ENCODE data around the gene TGIF1. TPM values are rescaled to one million over a fixed set of nuclear protein-coding genes. Genes with fewer than 3 reads are reported as not detected.

The TGIF1 gene
- 63.9 and 96.2 TPM in 2 replicates for total RNA-seq

DNA sequence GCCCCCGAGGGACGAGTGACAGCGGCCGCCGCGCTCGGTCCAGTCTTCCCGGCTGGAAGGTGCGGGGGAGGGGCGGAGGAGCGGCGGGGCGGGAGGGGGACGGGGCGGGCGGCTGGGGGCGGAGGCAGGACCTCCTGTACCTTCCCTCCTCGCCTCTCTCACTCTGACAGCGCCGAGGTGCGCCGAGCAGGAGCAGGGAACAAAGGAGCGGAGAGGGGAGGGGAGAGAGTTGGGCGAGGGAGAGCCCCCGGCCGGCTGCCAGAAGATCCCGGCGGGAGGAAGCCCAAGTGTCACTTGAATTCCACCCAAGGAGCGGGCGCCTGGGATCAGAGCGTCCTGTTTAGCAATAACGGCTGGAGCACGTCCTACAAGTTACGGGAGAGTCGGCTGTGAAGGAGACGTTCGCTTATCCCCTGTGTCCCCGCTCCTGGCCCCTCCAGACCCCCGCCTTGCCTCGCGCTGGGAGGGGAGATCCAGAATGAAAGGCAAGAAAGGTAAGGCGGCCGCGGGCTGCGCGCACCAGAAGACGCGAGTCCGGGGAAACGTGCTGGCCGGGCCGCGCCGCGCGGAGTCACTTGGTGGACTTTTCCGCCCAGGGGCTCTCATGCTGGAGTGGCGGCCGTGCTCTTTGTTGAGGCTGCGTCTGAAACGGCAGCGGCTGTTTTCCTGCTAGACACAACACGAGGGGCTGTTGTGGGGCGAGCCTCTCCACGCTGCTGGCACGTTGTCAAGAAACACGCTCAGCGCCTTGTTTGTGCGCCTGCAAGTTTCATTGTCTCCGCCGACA lies at the start of gene TGIF1:
TSS of gene TGIF1 (plus strand) at position 161 of the 787 bp plus-strand sequence. CDS start at position 479, 318 bp downstream.

Other genes with a start within 250 kb of the TGIF1 start
- gene MYOM1, start 230.2 kb upstream of the TGIF1 start, total RNA-seq, result 0.09 and 0.71 TPM in 2 replicates
- gene MYL12A, start 202.4 kb upstream of the TGIF1 start, total RNA-seq, result 405 and 452 TPM in 2 replicates
- gene MYL12B, start 188.0 kb upstream of the TGIF1 start, total RNA-seq, result 394 and 480 TPM in 2 replicates